ENCODE results near the gene CA5A. TPM values are rescaled to one million over a fixed set of nuclear protein-coding genes. Genes with fewer than 3 reads are reported as not detected.

CA5A gene
- total and polyA plus RNA-seq, 2 experiments from 2014 or later: 1.0 to 1.9 TPM

DNA sequence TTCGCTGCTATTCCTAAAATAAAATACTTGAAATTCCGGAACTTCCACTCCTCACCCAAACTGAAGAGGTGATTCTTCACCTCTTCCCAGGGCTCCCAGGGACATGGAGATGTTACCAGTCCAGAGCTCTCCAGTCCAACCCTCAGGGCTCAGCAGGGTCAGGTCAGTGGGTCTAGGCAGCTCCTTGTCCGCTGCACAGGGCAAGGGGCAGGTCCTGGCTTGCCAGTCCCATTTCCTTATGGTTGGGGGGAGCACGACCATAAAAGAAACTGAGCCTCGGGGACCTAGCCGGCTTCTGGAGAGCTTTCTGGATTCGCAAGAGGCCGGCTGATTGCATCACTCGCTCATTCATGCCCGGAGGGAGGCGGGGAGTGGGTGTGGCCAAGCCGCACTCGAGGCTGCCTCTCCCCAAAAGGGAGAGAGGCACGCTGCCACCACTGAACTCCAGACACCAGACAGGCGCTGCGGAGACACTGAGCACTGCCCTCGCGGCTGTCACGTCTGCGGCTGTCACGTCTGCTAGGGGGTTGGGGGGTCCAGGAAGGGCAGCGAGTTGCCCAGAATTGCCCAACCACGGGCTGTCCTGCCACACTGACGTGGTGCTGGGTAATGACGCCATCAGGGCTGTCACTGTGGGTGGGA, 82.8 kb downstream of the CA5A start:
- no peak overlapping the region for H3K4me3 ChIP-seq
- 7% methylated on average over 20 of the region's 25 CpGs for WGBS (ENCODE audit: low lambda C conversion rate, missing lambda C conversion rate)
- peaks cover 31% of the 10 kb centered on the region for H3K79me2 ChIP-seq
- H3K27ac ChIP-seq: peak overlapping the region; percentile 92
- no peaks in the 10 kb centered on the region for H3K9me2 ChIP-seq (replicated peaks; ENCODE audit: insufficient read depth)
- no peaks in the 10 kb centered on the region for H3K27me3 ChIP-seq
- no peaks in the 10 kb centered on the region for H4K20me1 ChIP-seq (ENCODE audit: insufficient read depth, poor library complexity, severe bottlenecking)
- DNase-seq (ENCODE audit: low spot score): peak; percentile 96
- no peaks in the 10 kb centered on the region for H3K9me3 ChIP-seq (ENCODE audit: low read depth)
- H3K4me1 ChIP-seq (ENCODE audit: insufficient read depth): peaks cover 71% of the 10 kb centered on the region
- H3K4me2 ChIP-seq: peak overlapping the region; percentile 74
- no peaks in the 10 kb centered on the region for H3K36me3 ChIP-seq (replicated peaks; ENCODE audit: insufficient read depth, low read depth)
- H2AFZ ChIP-seq: no peak overlapping the region
- TF ChIP-seq, protein P1, sequence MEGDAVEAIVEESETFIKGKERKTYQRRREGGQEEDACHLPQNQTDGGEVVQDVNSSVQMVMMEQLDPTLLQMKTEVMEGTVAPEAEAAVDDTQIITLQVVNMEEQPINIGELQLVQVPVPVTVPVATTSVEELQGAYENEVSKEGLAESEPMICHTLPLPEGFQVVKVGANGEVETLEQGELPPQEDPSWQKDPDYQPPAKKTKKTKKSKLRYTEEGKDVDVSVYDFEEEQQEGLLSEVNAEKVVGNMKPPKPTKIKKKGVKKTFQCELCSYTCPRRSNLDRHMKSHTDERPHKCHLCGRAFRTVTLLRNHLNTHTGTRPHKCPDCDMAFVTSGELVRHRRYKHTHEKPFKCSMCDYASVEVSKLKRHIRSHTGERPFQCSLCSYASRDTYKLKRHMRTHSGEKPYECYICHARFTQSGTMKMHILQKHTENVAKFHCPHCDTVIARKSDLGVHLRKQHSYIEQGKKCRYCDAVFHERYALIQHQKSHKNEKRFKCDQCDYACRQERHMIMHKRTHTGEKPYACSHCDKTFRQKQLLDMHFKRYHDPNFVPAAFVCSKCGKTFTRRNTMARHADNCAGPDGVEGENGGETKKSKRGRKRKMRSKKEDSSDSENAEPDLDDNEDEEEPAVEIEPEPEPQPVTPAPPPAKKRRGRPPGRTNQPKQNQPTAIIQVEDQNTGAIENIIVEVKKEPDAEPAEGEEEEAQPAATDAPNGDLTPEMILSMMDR (IDR thresholded peaks at IDR 0.05; ENCODE audit: poor library complexity): no peak
- TF ChIP-seq EZH2 (IDR thresholded peaks at IDR 0.05; ENCODE audit: borderline replicate concordance) (no peak), EZH2phosphoT487 (IDR thresholded peaks at IDR 0.05; ENCODE audit: low read depth, severe bottlenecking, unreplicated experiment) (no peak)

DNA sequence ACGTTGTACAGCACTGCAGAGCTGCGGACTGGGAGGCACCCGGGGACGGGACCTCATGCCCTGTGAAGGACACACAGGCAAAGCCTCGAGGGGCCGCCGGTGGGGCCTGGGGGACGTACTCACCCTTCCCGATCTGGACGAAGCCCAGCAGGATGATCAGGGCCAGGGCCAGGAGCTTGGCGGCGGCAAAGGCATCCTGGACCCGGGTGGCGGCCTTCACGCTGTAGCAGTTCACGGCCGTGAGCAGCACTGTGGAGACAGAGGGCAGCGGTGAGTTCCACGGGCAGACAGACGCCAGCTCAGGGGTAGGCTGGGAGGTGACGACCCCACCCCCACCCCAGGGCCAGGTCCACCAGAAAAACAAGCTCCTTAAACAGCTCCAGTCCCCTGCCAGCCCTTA, 84.7 kb downstream of the CA5A start:
- peak overlapping the region; percentile 92 for H3K27ac ChIP-seq
- peaks cover 69% of the 10 kb centered on the region for H3K4me1 ChIP-seq (ENCODE audit: insufficient read depth)
- H2AFZ ChIP-seq: no peak overlapping the region

DNA sequence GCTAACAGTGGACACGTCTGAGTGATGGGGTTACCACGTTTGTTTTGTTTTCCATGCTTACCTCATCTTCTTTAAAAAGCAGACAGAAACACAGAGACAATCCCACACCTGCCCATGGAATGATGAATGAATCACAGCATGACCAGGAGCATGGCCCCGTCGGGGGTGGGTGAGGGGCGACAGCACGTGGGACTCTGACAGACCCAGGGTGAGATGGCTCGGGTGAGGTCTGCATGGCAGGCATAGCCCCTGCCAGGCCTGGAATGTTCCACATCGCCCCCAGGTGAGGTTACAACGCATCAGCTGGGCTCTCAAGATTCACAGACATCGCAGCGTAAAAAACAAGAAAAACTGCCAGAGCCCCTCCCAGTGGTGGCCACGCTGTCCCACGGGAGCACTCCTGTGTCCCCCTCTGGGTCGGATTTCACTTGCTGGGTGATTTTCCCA, 85.2 kb downstream of the CA5A start:
- Histone ChIP-seq H3K9me3 (ENCODE audit: low read depth) (no peaks in the 10 kb centered on the region), H2AFZ (no peak overlapping the region), H3K4me1 (ENCODE audit: insufficient read depth) (peaks cover 65% of the 10 kb centered on the region), H4K20me1 (ENCODE audit: insufficient read depth, poor library complexity, severe bottlenecking) (no peaks in the 10 kb centered on the region), H3K36me3 (replicated peaks; ENCODE audit: insufficient read depth, low read depth) (no peaks in the 10 kb centered on the region), H3K27ac (peak overlapping the region; percentile 92), H3K27me3 (no peaks in the 10 kb centered on the region), H3K4me3 (no peak overlapping the region), H3K9me2 (replicated peaks; ENCODE audit: insufficient read depth) (no peaks in the 10 kb centered on the region), H3K79me2 (peaks cover 29% of the 10 kb centered on the region), H3K4me2 (no peak overlapping the region)
- TF ChIP-seq EZH2phosphoT487 (IDR thresholded peaks at IDR 0.05; ENCODE audit: low read depth, severe bottlenecking, unreplicated experiment) (no peak), EZH2 (IDR thresholded peaks at IDR 0.05; ENCODE audit: borderline replicate concordance) (no peak)
- TF ChIP-seq, protein P1 (IDR thresholded peaks at IDR 0.05; ENCODE audit: poor library complexity): no peak
- WGBS (ENCODE audit: low lambda C conversion rate, missing lambda C conversion rate): 70% methylated on average over 14 of the region's 14 CpGs
- DNase-seq (ENCODE audit: low spot score): no peak

More for the DNA sequence above, 84.7 kb downstream of the CA5A start:
- H3K4me2 ChIP-seq: peak overlapping the region; percentile 74
- no peaks in the 10 kb centered on the region for H3K9me3 ChIP-seq (ENCODE audit: low read depth)
- WGBS (ENCODE audit: low lambda C conversion rate, missing lambda C conversion rate): 71% methylated on average over 13 of the region's 21 CpGs
- TF ChIP-seq EZH2 (IDR thresholded peaks at IDR 0.05; ENCODE audit: borderline replicate concordance) (no peak), EZH2phosphoT487 (IDR thresholded peaks at IDR 0.05; ENCODE audit: low read depth, severe bottlenecking, unreplicated experiment) (no peak)
- TF ChIP-seq, protein P1 (IDR thresholded peaks at IDR 0.05; ENCODE audit: poor library complexity): no peak
- no peaks in the 10 kb centered on the region for H3K27me3 ChIP-seq
- no peaks in the 10 kb centered on the region for H4K20me1 ChIP-seq (ENCODE audit: insufficient read depth, poor library complexity, severe bottlenecking)
- no peak overlapping the region for H3K4me3 ChIP-seq
- H3K9me2 ChIP-seq (replicated peaks; ENCODE audit: insufficient read depth): no peaks in the 10 kb centered on the region
- no peaks in the 10 kb centered on the region for H3K36me3 ChIP-seq (replicated peaks; ENCODE audit: insufficient read depth, low read depth)
- H3K79me2 ChIP-seq: peaks cover 28% of the 10 kb centered on the region
- no peak for DNase-seq (ENCODE audit: low spot score)
